DND-41 (cell line): ENCODE data around the gene GPR176.

Experiments used
- ATAC-seq: fragments of 200-7000 bp; cut with Tn5 transposase; 3 replicates; pipeline ENCODE4 v1.9.1; 2021; ENCODE audit warnings: low read depth; ENCODE audit not compliant: insufficient read depth
- DNase-seq: peaks from one replicate; pipeline ENCODE4 v3.0.0-alpha.2; 2020
- H2AFZ ChIP-seq: 2 replicates; pipeline ENCODE4 v1.6.0; 2012; ENCODE audit warnings: low read depth, low read length
- H3K27ac ChIP-seq: 2 replicates; pipeline ENCODE4 v1.5.1; 2012; ENCODE audit warnings: low read length, inconsistent platforms
- H3K27me3 ChIP-seq: fragments of 200-600 bp; sonication (generic); 2 replicates; pipeline ENCODE4 v1.6.0; 2012; ENCODE audit warnings: low read length, mild to moderate bottlenecking, inconsistent platforms; ENCODE audit not compliant: insufficient read depth, poor library complexity
- H3K36me3 ChIP-seq: 2 replicates; pipeline ENCODE4 v1.5.1; 2012; ENCODE audit warnings: low read length, inconsistent platforms; ENCODE audit not compliant: insufficient read depth
- H3K4me1 ChIP-seq: 2 replicates; pipeline ENCODE4 v1.5.1; 2012; ENCODE audit warnings: mild to moderate bottlenecking, low read length; ENCODE audit not compliant: insufficient read depth
- H3K4me2 ChIP-seq: 2 replicates; pipeline ENCODE4 v1.6.0; 2012; ENCODE audit warnings: mild to moderate bottlenecking, moderate library complexity, low read length, inconsistent platforms; ENCODE audit not compliant: insufficient read depth
- H3K4me3 ChIP-seq, 2 experiments: fragments of 200-600 bp in 1 of 2; shearing (Covaris generic) in 1 of 2; 2 replicates each; pipeline ENCODE4 v1.5.1; 2012 to 2016; ENCODE audit warnings: inconsistent platforms in 2 of 2, low read length in 2 of 2, mild to moderate bottlenecking in 2 of 2, low read depth in 1 of 2, moderate library complexity in 1 of 2
- H3K79me2 ChIP-seq: 2 replicates; pipeline ENCODE4 v1.6.0; 2012; ENCODE audit warnings: low read length, inconsistent platforms; ENCODE audit not compliant: insufficient read depth
- H3K9ac ChIP-seq: 2 replicates; pipeline ENCODE4 v1.6.0; 2012; ENCODE audit warnings: low read depth, mild to moderate bottlenecking, inconsistent platforms, low read length, moderate library complexity
- H3K9me3 ChIP-seq: 2 replicates; pipeline ENCODE4 v1.5.1; 2012; ENCODE audit warnings: low read length, moderate library complexity, mild to moderate bottlenecking, inconsistent platforms; ENCODE audit not compliant: insufficient read depth, severe bottlenecking
- H4K20me1 ChIP-seq: 2 replicates; pipeline ENCODE4 v1.6.0; 2012; ENCODE audit warnings: low read length; ENCODE audit not compliant: insufficient read depth
- CTCF ChIP-seq: IDR thresholded peaks from 2 replicates; pipeline ENCODE4 v1.5.1; 2012; ENCODE audit warnings: borderline replicate concordance, low read length, moderate library complexity, mild to moderate bottlenecking; ENCODE audit not compliant: poor library complexity, severe bottlenecking; ENCODE audit errors: extremely low read depth
- EZH2 ChIP-seq: IDR thresholded peaks from 3 replicates; pipeline ENCODE4 v1.6.1; 2012; ENCODE audit warnings: borderline replicate concordance, low read depth, mild to moderate bottlenecking, moderate library complexity, low read length, inconsistent platforms; ENCODE audit not compliant: severe bottlenecking

The GPR176 gene

DNA sequence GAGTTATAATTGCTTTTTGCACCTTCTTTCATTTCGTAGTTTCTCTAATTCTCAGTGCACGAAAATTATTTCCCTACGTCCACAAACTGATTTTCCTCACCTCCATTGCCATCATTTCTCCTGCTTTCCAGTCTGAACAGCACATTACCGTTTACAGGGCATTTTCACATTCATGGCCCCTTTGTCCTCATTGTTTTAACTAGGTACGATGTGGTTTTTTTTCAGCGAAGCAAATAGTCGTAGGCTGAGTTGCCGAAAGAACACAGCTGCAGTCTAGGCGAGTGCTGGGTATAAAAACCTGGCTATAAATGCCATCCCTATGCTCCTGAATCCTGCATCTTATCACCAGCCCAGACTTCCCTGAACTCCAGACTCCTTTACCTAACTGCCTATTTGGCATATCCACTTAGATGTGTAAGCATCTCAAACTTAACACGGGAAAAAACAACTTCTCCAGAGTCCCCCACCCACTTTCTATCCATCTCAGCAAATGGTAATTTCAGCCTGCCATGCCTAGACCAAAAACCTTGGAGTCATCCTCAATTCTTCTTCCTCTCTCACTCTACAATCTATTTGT, 136.7 kb downstream of the GPR176 start:
- no peaks in the 10 kb centered on the region for H3K9me3 ChIP-seq
- H3K36me3 ChIP-seq = no peaks in the 10 kb centered on the region
- H3K4me2 ChIP-seq = peak overlapping the region; percentile 79
- no peaks in the 10 kb centered on the region for H4K20me1 ChIP-seq
- ATAC-seq (no peak), DNase-seq (no peak)
- peaks cover 31% of the 10 kb centered on the region for H3K4me1 ChIP-seq
- TF ChIP-seq CTCF (no peak), EZH2 (no peak)
- no peaks in the 10 kb centered on the region for H3K27me3 ChIP-seq
- peak overlapping the region; percentile 89 for H3K27ac ChIP-seq
- peak overlapping the region; percentile 96 to 98 for H3K4me3 ChIP-seq
- H3K9ac ChIP-seq = peak overlapping the region; percentile 74
- peaks cover 15% of the 10 kb centered on the region for H3K79me2 ChIP-seq
- H2AFZ ChIP-seq = peak overlapping the region; percentile 97

DNA sequence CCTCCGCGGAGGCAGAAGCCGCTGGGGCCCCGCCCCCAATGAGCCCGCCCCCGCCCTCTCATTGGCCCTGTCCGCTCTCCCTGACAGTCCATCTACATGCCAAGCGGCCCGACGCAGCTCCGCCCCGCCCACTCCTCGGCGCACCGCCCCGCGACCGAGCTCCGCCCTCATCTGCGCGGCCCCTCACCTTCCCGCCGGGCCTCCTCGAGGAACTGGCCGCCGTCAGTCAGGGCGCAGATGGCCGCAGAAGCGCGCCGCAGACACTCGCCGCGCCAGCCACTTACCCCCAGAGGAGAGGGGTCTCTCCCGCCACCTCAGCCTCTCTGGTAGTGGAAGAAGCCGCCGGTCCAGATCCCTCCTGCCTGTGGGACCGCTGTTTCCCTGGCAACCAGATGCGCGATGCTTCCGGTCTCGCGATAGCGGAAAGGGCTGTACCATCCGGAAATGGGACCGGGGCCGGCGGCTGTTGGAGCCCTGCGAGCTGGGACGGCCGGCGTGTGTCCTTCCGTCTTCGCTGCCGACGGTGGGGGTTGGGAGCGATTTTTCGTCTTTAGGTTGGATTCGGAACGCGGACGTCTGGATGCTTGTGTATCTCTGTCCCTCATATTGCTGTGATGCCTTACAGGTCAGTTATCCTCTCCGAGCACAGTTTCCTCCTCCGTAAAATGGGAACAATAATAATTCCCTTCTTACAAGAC, 137.5 kb downstream of the GPR176 start, which contains the start of gene FSIP1:
Gene FSIP1 (minus strand): TSS at position 401 of the 698 bp plus-strand sequence. CDS start 6,317 bp downstream, outside the sequence.
- Histone ChIP-seq H3K9me3 (no peaks in the 10 kb centered on the region), H3K4me1 (peaks cover 31% of the 10 kb centered on the region), H3K4me2 (peak within 1 kb of the TSS; percentile 79), H3K36me3 (no peaks in the 10 kb centered on the region), H3K4me3 (peak within 1 kb of the TSS; percentile 96 to 98), H3K27me3 (no peaks in the 10 kb centered on the region), H3K79me2 (peaks cover 15% of the 10 kb centered on the region), H2AFZ (peak within 1 kb of the TSS; percentile 97), H4K20me1 (no peaks in the 10 kb centered on the region), H3K9ac (peak within 1 kb of the TSS; percentile 74), H3K27ac (peak within 1 kb of the TSS; percentile 89)
- TF ChIP-seq EZH2 (no peak), CTCF (no peak)
- DNase-seq (peak; percentile 93), ATAC-seq (peak; percentile 98)

DNA sequence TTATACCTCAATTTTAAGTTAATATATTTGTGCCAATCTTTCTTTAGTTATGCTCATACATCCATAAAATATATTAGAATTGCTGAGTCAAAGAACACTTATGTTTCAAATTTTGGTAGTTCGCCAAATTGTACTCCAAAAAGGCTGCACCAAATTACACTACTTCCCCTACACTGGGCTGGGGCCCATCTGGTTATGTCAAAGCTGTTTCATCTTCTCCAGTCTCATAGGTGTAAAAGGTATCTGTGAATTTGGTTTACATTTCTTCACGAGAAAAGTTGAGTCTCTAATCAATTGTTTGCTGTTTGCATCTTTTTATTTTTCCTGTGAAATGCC, 138.1 kb downstream of the GPR176 start:
- ATAC-seq (no peak), DNase-seq (no peak)
- Histone ChIP-seq H4K20me1 (no peaks in the 10 kb centered on the region), H3K27ac (peak overlapping the region; percentile 66), H3K4me1 (peaks cover 31% of the 10 kb centered on the region), H3K4me2 (peak overlapping the region; percentile 79), H2AFZ (peak overlapping the region; percentile 95), H3K79me2 (peaks cover 15% of the 10 kb centered on the region), H3K27me3 (no peaks in the 10 kb centered on the region), H3K36me3 (no peaks in the 10 kb centered on the region), H3K9me3 (no peaks in the 10 kb centered on the region), H3K4me3 (peak overlapping the region; percentile 50 to 98; a peak in 3 of 4 replicates), H3K9ac (peak overlapping the region; percentile 74)
- TF ChIP-seq CTCF (no peak), EZH2 (no peak)
